HG03575 (cell line): Measurements from ENCODE around the gene MAB21L3.

Source experiments
- ATAC-seq: cut with Tn5 transposase; IDR thresholded peaks from one replicate; pipeline ENCODE4 v1.9.1; 2021; ENCODE audit not compliant: unreplicated experiment, insufficient number of reproducible peaks, low FRiP score; ENCODE audit errors: extremely low read depth

Gene MAB21L3

DNA sequence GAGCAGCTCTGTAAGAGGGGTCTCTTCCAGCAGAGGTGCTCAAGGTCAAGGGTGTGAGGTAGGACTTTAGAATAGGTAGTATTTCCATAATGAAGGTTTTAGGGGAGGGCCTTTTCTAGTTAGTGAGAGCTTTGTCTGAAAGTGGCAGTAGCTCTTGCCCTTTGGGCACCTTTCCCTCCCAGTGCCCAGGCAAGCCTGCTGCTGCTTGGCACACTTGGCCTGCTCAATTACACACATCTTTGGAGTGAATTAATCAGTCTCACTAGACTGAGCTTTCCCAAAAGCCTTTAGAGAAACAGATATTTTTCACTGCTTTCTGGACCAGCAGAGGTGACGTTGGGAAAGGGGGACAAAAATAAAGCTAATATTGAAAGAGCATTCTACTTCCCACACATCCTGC, 48.0 kb downstream of the MAB21L3 start:
- ATAC-seq: no peak

DNA sequence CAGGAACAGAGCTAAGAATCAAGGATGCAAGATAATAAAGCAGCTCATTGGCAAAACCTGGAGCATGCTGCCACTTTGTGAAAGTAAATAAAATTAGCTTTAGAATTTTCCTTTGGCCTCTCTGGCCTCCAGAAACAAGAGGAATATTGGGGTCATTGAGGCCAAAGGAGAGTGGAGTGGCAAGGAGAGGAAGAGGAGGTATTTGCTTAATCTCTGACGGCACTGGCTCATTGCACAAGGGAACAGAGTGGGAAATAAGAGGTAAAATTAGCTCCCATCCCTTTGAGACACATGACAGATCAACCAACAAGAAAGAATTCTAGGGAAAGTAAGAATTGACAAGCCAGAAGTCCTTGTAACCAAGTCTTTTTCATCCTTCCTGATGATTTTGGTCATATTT, 48.4 kb downstream of the MAB21L3 start:
- ATAC-seq: no peak

DNA sequence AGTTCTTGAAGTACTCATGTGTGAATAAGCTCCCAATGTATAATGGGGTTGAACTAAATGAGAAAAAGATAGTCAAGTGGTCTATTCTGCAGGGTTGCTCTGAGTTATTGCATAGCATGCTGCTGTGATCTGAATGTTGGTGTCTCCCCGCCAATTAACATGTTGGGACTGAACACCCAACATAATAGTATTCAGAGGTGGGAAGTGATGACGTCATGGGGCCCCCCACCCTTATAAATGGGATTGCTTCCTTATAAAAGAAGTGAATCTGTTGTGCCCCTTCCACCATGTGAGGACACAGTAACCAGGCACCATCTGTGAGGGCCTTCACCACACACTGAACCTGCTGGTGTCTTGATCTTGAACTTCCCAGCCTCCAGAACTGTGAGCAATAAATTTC, 50.2 kb downstream of the MAB21L3 start:
- ATAC-seq: no peak

- no peak for ATAC-seq
Observed at GRCh38 chr1:116161877-116162390, 50.7 kb downstream of the MAB21L3 start.

DNA sequence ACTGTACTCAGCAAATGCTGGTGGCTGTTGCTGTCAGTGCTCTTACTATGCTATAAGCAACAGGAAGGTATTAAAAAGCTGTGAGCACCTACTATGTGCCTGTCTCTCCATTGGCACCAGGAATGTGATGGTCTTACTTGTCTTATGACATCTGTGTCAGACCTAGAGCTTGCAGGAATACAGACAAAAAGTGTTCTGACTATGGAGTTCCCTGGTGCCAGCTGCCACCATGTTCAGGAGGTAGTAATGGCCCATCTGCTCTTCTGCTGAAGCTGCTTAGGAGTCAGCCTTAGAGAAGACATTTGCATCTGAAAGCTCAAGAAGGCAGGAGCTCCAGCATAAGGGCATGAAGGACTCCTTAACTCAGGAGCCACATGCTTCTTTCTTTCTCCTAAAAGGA, 52.3 kb downstream of the MAB21L3 start:
- ATAC-seq: no peak

DNA sequence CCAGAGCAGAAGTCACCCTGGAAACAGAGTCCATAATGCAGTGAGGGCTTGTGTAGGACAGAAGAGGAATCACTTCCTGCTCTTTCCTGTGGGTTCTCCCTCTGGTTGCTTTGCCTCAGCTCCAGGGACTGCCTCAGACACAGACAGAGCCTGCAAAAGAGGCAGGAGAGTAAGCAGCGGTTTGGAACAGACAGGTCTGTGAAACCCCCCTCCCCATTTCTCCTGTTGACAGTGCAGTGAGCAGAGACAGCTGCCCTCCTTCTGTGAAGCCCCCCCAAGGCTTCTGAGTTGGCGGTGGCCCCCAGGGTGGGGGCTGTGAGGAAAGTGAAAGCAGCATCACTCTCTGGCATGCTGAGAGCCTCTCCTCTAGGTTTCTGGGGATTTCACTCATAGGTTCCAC, 53.0 kb downstream of the MAB21L3 start:
- ATAC-seq: no peak

DNA sequence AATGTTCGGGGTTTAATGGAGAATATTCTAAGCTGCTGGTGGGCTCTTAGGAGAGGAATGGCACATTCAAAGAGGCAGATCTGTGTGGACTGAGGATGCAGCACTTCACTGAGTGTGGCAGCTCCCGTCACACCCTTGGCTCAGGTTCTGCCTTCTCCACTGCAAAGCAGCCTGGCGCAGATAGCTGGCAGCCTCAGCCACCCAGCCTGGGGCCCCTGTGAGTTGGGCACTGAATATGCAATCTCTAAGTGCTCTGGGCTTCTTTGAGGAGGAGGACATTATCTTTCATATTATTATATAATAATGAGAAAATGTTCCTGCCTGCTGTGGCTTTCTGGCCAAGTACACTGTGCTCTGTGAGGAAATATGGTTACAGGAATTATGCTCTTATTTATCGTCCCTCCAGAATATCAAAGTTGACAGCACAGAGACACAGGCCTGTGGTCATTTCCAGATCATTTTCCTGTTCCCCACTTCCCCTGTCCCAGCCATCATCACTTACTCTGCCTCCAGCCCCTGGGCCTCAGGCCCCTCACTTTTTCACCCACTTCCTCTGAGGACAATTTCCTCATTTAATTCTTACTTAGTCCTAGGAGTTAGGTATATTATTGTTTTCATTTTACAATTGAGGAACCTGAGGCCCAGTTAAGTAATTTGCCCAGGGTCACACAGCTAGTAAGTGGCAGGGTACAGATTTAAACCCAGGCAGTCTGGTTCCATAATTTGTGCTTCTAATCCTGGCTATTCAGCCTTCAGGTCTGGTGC, 53.6 kb downstream of the MAB21L3 start:
- no peak for ATAC-seq

DNA sequence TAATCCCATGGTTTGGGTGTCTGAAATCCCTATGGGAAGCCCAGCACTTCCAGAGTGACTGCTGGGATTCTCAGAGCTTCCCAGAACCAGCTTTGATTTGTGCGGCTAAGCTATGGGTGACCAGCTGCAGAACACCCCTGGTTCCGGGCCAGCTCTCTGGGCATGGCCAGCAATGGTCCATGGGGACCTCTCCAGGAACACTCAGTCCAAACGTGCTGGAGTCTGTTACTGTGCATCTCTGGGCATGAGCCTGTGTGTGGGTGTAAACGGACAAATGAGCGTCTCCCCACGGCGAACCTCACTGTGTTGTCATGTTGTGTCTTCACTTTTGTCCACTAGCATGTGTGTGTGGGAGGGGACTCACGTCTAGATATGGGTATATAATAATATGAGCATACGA, 54.4 kb downstream of the MAB21L3 start:
- no peak for ATAC-seq

- ATAC-seq: no peak
Observed at GRCh38 chr1:116166011-116166571, 54.9 kb downstream of the MAB21L3 start.

- no peak for ATAC-seq
Observed at GRCh38 chr1:116166655-116167054, 55.5 kb downstream of the MAB21L3 start.

DNA sequence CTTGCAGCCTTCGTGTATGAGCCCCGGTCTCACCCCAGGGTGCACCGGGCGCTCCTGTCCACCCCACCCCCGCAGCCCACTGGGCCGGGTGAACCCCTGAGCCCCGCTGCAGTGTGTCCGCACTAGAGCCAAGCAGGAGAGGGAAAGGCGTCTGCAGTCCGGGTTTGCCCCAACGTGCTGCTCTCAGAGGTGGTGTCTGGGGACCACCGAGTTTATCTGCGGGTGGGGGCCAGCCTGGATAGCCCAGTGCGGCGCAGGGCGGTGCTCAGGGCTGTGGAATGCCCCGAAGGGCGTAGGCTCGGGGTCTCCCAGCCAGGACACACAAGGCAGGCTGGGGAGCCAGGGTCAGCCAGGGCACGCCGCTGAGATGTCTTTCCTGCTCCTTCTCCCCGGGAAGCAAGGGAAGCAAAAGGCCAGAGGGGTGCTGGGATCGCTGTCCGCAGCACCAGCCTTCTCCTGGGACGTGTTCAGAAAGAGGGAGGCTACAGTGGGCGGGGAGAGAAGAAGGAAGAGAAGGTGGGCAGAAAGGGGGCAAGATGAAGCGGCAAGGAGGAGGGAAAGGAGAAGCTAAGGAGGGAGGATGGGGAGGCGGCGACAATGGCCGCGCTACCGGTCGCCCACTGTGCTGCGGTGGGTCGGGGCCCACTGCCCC, 56.6 kb downstream of the MAB21L3 start:
- ATAC-seq: no peak

DNA sequence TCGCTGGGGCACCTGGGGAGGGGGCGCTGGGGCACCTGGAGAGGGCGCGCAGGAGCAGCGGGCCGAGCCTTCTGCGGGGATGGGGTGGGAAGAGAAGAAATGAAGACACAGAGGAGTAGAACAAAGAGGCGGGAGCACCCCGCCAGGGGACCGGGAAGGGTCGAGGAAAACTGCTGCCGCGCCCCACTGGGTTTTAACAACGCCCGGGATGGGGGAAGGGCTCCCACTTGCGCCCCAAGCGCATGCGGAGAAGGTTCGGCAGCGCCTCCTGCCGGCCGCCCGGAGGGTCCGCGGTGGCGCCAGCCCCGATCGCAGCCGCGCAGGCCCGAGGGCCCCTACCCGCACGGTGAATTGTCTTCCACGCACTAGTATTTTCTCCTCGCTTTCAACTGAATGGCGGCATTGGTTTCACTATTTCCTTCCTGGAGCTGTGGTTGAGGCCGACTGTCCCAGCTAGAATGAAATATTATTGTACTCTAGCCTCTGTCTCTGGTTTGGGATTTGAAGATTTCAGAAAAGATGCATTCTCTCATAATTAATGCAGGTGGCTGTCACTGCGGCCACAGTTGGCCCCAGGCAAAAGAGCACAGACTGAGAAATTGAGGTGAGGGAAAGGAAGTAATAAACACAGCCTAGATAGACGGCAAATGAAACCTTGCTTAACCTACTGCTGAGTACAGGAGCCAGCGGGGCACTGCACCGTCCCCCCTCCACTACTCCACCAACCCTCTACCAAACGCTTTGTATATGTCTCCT, 57.3 kb downstream of the MAB21L3 start:
- ATAC-seq: no peak

GRCh38 chr1:116169898-116170297, 58.7 kb downstream of the MAB21L3 start:
- ATAC-seq: no peak

- ATAC-seq: no peak
Observed at GRCh38 chr1:116170721-116171589, 59.8 kb downstream of the MAB21L3 start.

- no peak for ATAC-seq
Observed at GRCh38 chr1:116172666-116173065, 61.5 kb downstream of the MAB21L3 start.

DNA sequence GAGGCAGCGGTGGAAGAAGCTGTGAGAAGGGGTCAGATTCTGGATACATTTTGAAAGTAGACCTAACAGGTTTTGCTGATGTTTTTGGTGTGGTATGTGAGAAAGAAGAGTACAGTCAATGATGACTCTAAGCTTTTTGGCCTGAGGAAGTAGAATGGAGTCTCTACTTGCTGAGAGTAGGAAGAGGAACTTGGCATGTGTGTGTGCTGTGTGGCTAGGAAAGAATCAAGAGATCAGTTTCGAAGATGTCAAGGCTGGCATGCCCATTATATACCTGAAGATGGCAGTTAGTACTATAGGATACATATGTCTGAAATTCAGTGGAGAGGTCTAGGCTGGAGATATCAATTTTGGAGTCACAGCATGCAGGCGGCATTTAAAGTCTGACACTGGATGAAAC, 64.4 kb downstream of the MAB21L3 start:
- ATAC-seq: no peak

- no peak for ATAC-seq
Observed at GRCh38 chr1:116176306-116176789, 65.1 kb downstream of the MAB21L3 start.

DNA sequence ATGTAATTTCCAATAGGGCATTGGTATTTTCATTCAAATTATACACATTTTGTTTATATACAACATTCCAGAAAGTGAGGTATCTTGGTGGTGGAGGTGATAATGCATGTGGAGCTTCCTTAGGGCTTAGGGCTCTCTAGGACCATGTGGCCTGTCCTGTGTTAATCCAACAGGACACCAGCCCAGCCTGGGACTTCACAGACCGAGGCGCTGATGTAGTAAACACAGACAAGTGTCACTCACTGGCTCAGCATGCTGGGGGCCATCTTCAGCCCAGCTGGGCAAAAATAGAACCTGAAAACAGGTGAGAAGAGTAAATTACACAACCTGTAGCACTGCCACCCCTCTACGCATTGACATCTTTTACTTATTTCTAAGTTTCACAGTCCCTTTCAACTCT, 66.7 kb downstream of the MAB21L3 start:
- ATAC-seq: no peak

DNA sequence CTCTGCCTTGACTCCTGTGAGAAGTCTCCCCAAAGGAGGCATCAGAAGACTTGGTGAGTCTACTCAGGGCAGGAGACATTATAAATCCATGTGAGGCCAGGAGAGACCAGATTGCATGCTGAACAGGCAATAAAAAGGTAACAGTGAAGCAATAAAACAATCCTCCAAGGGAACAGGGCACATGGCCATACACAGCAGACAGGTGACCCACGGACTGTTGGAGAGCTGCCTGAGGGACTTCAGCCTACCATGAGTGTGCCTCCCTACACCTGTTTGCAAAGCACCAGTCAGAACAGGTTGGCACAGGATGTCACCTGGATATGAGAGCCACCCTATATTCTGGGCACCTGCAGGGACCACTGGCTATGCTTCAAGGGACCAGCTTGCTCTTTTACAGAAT, 67.6 kb downstream of the MAB21L3 start:
- ATAC-seq: no peak
